GM12891 (cell line): Measurements from ENCODE around the gene DNMBP.

Source experiments
- POLR2A ChIP-seq: IDR thresholded peaks from 2 replicates; pipeline ENCODE4 v1.6.1; 2011; ENCODE audit warnings: low read depth, low read length, control low read depth
- POLR2AphosphoS5 ChIP-seq: IDR thresholded peaks from 2 replicates; pipeline ENCODE4 v1.6.1; 2011; ENCODE audit warnings: low read depth, low read length, control low read depth
- POU2F2 ChIP-seq: IDR thresholded peaks from 2 replicates; pipeline ENCODE4 v1.6.1; 2011; ENCODE audit warnings: low read depth, mild to moderate bottlenecking, control low read depth, low read length, moderate library complexity
- TAF1 ChIP-seq: IDR thresholded peaks from 2 replicates; pipeline ENCODE4 v1.6.1; 2011; ENCODE audit warnings: low read depth, low read length, control low read depth

GRCh38 chr10:99913831-99914235, 95.9 kb downstream of the DNMBP start:
- TF ChIP-seq POLR2A, result no peak
- TF ChIP-seq POU2F2, result no peak
- no peak for TF ChIP-seq TAF1
- TF ChIP-seq POLR2AphosphoS5, result no peak
